HTERT RPE-1 (cell line): ENCODE measurements around the gene TCAF1.
"Not testable (repeated sequence)": the region's sequence is repeated elsewhere in the genome, so short reads cannot be mapped to it uniquely, and the experiment has no call there.

Experiments
- in situ Hi-C: fragments of 300-500 bp; cut with MboI; formaldehyde crosslinking; loops from 4 replicates; pipeline ENCODE4 v1.14.3; 2020; ENCODE audit warnings: low sequenced_read_pairs

Gene TCAF1

GRCh38 chr7:143906151-143906550, 4.2 kb upstream of the TCAF1 start:
- in situ Hi-C loops: no loop called here

DNA sequence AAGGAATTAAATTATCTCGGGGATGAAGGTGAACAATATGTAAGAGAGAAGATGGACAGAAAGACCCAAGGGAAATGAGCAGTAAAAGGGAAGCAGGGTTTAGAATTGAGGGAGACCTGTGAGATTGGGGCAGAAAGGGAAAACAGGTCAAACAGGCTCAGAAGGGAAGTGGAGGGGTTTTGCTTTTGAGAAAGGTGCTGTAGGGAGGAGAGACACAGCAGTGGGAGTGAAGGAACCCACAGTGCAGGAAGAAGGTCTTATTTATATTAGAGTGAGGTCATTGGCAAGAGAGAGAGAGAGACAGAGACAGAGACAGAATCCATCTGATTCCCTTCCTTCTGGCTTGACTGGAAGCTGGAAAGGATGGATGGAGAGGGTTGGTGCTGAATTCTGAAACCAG, 3.5 kb upstream of the TCAF1 start:
- in situ Hi-C loops: no loop called here

DNA sequence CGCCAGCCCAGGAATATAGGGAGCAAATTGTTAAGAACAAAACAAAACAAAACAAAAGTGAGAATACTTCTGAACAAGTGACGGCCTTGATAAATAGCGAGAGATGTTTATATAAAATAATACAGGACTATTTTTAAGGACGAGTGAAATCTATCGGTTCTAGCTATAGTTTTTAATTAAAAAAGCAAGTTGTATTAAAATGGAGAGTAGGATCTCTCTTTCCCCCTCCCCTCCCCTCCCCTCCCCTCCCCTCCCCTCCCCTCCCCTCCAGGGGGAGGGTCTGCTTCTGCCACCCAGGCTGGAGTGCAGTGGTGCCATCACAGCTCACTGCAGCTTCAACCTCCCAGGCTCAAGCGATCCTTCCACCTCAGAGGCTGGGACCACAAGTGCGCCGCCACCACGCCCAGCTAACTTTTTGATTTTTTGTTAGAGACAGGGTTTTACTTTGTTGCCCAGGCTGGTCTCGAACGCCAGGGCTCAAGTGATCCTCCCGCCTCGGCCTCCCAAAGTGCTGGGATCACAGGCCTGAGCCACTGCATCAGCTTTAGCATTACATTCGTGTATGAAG, 440 bp upstream of the TCAF1 start:
- in situ Hi-C loops: no loop called here

DNA sequence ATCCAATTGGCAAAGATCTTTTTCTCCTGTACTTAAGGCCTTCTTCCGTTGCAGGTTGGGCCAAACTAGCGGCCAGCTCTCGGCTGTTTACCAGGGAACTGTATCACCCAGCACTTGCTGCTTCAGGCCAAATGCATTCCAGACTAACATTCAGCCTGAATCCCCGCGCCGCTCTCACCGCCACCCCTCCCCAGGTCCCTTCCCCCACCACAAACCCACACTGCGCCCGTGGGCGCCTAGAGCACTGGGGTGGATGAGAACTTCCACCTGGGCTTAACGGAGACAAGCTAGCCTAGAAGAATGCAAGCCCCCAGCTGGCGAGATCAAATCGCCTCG, 676 bp downstream of the TCAF1 start:
- in situ Hi-C loops: no loop called here

- in situ Hi-C loops: no loop called here
Observed at GRCh38 chr7:143900230-143900766, 1.7 kb downstream of the TCAF1 start.

- in situ Hi-C loops: no loop called here
Observed at GRCh38 chr7:143898810-143899209, 3.2 kb downstream of the TCAF1 start.

GRCh38 chr7:143896667-143897066, 5.3 kb downstream of the TCAF1 start:
- in situ Hi-C loops: no loop called here

- in situ Hi-C loops: no loop called here
Observed at GRCh38 chr7:143892527-143893300, 9.3 kb downstream of the TCAF1 start.

DNA sequence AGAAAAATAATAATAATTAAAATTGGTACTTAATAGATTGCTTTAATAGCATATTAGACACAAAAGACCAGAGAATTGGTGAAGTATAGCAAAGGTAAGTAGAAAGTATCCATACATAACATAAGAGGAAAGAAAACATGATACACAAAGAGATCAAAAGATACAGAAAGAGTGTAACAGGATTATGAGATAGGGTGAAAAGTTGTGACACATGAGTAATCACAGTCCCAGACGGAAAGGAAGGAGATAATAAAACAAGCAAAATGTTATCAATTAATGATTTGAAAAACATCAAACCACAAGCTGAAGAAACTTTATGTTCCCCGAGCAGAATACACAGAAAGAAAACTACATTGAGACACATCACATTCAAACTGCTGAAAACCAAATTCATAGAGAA, 10.5 kb downstream of the TCAF1 start:
- in situ Hi-C loops: no loop called here

DNA sequence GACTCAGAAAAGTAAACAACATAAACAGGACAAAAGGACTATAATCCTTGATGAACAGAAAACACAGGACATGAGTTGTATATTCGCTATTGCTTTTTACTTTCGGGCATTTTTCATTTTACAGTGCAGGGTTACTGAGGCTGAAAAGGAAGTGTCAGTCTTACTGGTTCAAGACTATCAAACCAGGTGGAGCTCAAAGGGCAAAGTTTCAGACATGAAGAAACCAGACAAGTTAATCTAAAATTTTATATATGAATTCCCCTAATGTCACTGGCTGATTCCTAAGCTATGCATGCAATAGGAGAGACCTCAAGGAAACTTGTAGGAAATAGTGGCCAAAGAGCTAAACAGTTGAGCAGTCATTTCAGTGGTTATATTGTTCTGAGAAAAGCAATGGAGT, 11.4 kb downstream of the TCAF1 start:
- in situ Hi-C loops: no loop called here

DNA sequence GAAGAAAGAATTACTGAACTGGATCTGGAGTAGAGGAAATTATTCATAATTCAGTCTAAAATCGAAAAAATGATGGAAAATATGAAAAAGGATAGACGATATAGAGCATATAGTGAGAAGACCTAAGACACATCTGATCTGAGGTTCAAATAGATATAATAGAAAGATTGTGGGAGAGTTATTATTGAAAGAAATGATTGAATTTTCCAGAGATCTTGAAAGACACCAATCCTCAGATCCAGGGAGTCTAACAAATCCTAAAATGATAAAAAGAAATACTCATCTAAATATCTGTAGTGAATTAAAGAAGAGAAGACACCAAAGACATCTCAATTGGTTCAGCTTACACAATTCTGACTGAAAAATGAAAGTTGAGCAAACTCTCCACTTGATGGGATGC, 12.9 kb downstream of the TCAF1 start:
- in situ Hi-C loops: no loop called here

DNA sequence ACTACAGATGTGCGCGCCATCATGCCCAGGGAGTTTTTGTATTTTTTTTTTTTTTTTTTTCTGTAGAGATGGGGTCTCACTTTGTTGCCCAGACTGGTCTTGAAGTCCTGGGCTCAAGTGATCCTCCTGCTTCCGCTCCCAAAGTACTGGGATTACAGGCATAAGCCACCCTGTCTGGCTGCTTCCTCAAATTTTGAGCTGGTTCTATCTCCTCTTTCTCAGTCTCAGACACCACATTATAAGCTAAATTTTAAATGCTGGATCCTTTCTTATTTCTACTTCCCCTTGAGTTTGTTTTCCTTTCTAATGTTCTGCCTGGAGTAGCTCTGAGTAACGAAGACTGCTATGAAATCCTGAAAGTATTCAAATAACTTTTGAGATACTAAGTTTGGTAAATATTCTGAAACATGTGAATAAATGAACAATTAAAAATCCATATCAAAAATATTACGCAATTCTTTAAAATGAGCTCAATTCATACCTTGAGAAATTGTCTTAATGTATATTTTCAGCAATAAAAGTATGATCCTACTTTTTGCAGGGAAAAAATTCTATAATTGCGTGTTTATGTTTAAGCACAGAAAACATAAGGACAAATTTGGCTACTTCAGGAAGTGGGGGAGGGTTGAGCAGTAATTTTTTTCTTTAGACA, 15.0 kb downstream of the TCAF1 start:
- in situ Hi-C loops: no loop called here

DNA sequence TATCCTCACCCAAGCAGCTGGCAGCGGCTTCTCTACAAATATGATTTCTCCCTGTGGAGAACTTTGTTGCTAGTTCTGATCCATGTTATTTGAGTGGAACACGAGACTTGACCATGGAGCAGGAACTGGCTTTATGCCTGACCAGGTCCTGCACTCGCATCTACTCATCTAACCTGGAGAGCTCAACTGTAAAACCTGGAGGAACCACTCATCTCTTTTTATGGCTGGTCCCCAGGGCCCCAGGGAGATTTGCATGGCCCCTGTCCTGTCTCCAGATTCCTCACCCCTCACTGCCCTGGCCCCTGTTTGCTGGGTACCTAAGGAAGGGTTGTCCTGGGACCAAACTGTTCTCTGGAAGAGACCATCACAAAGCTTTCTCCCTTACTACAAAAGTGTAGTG, 16.0 kb downstream of the TCAF1 start:
- in situ Hi-C loops: no loop called here

GRCh38 chr7:143884969-143885559, 16.9 kb downstream of the TCAF1 start:
- in situ Hi-C loops: no loop called here

DNA sequence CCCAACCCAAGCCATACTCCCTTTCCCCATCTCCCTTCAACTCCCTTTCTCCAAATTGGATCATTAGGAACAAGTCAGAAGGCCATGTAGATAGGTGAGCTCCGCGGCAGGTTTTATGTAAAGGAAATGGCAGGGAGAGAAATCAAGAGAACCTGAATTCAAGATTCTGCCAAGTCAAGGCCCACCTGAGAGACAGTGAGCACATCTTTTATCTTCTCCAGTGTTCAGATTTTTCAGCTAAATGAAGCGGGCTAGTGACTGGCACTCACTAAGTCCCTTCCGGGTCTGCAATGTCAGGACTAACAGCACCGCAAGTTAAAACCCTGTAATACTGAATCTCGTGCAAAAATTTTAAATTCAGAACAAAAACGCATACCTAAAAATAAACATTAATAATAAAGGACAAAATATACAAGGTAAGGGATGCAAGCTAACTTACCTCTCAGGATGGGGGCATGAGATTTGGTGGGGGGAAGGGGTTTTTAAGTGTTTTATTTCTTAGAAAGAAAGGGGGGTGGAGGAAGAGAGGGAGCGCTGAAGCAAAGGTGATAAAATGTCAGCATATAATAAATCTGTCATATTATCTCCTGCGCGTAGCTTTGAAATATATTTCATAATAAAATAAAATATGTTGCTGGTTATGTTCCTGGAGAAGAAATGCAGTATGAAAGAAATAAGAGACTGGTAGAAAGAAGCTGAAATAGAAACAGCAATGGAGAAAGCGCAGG, 17.6 kb downstream of the TCAF1 start:
- in situ Hi-C loops: no loop called here

DNA sequence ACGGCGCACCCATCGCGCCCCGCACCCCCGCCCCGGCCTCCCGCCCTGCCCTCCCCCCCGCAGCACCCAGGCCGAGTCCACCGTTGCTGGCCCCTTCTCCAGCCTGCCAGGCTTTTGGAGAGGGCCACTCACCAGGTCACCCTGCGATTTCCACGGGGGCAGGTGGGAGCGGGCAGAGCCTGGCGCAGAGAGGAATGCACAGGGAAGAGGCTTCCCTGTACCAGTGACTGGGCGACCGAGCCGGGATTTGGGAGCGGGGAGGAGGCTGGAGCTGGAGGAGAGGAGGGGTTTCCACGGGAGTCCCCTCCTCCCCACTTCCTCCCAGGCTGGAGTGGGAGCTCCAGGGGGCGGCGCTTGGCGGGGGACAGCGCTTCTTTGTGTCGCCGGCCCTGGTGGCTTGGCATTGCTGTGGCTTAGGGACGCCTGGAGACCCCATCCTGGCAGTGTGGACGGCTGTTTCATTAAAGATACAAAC, 19.3 kb downstream of the TCAF1 start:
- in situ Hi-C loops: no loop called here

- in situ Hi-C loops: no loop called here
Observed at GRCh38 chr7:143882020-143882603, 19.9 kb downstream of the TCAF1 start.

DNA sequence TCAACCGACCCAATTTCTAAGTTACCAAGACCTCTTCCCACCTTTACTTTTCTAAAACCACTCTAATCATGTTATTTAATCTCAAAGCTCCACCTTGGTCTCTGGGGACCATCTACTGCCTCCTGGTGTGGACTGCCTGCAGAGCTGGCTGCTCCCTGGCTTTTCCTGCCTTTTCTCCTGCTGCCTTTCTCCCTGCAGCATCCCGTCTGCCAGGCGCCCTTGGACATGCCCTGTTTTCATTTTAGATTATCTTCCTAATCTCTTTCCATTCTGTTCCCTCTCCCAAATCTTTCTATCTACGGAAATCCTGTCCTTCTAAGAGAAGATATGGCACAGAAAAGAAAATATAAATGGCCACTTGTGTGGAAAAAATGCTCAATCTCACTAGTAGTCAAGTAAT, 23.1 kb downstream of the TCAF1 start:
- in situ Hi-C loops: no loop called here

DNA sequence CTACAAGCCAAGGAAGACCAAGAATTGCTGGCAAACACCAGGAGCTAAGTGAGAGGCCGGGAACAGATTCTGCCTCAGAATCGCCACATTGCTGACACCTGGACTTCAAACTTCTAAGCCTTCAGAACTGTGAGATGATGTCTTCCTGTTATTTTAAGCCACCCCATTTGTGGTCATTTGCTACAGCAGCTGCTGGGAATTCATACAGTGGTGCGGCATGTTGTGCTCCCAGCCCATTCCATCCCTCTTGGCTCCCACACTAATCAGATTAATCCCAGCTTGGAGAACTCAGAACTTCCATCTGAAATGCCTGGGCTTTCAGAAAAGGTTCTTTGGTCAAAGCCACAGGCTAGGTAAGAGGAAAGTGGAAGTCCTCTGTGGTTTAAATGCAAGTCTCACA, 24.9 kb downstream of the TCAF1 start:
- in situ Hi-C loops: no loop called here

DNA sequence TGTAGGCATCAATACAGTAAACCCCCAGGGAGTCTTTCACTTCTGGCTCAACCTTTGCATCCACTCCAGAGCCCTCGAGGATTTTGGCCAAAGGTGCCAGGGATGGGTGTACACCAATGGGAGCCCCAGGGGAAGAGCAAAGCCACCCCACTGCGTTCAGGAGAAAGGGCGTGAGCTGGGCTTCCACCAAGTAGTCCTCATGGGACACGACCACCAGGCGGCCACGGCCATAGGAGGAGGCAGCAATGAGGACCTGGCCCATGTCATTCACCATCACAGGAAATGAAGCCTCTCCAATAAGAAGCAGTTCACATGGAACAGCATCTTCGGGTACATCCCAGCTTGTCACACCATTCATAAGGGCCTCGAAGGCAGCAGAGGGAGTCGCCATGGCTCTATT, 25.8 kb downstream of the TCAF1 start:
- in situ Hi-C loops: no loop called here

- in situ Hi-C loops: not testable (repeated sequence)
Observed at GRCh38 chr7:143873242-143873641, 28.7 kb downstream of the TCAF1 start.
